T-helper 1 cell treated with Interleukin-12 subunit alpha and Interleukin-12 subunit beta and Interleukin-4 antibody, amounts not matched to agents 30 ng/mL and 1 ng/mL, for 36 hours (primary cell): ENCODE data around the gene OTX1. TPM values are rescaled to one million over a fixed set of nuclear protein-coding genes. Genes with fewer than 3 reads are reported as not detected.
"Not testable (repeated sequence)": the region's sequence is repeated elsewhere in the genome, so short reads cannot be mapped to it uniquely, and the experiment has no call there.

ENCODE experiments used
- intact Hi-C: fragments of 100-400 bp; cut with micrococcal nuclease; formaldehyde crosslinking; loops from one replicate; pipeline ENCODE4 v1.15.1; 2024
- total RNA-seq: library from RNA; stranded (reverse); gene quantifications from 2 replicates; pipeline ENCODE4 v1.2.3, GENCODE V29; 2022

OTX1 gene
- total RNA-seq, 1 donor from 2014 or later, result not detected

- intact Hi-C loops, result loop anchor here (10.0 kb wide), 1 partner anchor 366 kb away; no protein-coding TSS in a partner anchor
Measured at GRCh38 chr2:63058144-63058920, 7.7 kb downstream of the OTX1 start.

GRCh38 chr2:63058921-63059792, 8.5 kb downstream of the OTX1 start:
- intact Hi-C loops, result loop anchor here (10.0 kb wide), 1 partner anchor 366 kb away; no protein-coding TSS in a partner anchor

GRCh38 chr2:63059793-63060471, 9.3 kb downstream of the OTX1 start:
- intact Hi-C loops, result loop anchor here (1.0 to 10.0 kb wide), 2 partner anchors 10 to 365 kb away; partner anchors contain the start of gene OTX1

GRCh38 chr2:63060472-63060991, 9.9 kb downstream of the OTX1 start:
- intact Hi-C loops, result loop anchor here (1.0 kb wide), 1 partner anchor 10 kb away; the partner anchor contains the start of gene OTX1

GRCh38 chr2:63064197-63064596, 13.6 kb downstream of the OTX1 start:
- intact Hi-C loops, result no loop called here

GRCh38 chr2:63064661-63065060, 14.0 kb downstream of the OTX1 start:
- intact Hi-C loops, result no loop called here

GRCh38 chr2:63066265-63066664, 15.6 kb downstream of the OTX1 start:
- intact Hi-C loops, result no loop called here

- intact Hi-C loops, result no loop called here
Measured at GRCh38 chr2:63066838-63067237, 16.2 kb downstream of the OTX1 start.

- intact Hi-C loops, result no loop called here
Measured at GRCh38 chr2:63071664-63072063, 21.0 kb downstream of the OTX1 start.

GRCh38 chr2:63073994-63074393, 23.4 kb downstream of the OTX1 start:
- intact Hi-C loops, result no loop called here

GRCh38 chr2:63074399-63074798, 23.8 kb downstream of the OTX1 start:
- intact Hi-C loops, result not testable (repeated sequence)

- intact Hi-C loops, result no loop called here
Measured at GRCh38 chr2:63078852-63079606, 28.4 kb downstream of the OTX1 start.

- intact Hi-C loops, result no loop called here
Measured at GRCh38 chr2:63081404-63081803, 30.8 kb downstream of the OTX1 start.

GRCh38 chr2:63086687-63087086, 36.1 kb downstream of the OTX1 start:
- intact Hi-C loops, result no loop called here

- intact Hi-C loops, result no loop called here
Measured at GRCh38 chr2:63092401-63092800, 41.8 kb downstream of the OTX1 start.

GRCh38 chr2:63092857-63093256, 42.2 kb downstream of the OTX1 start:
- intact Hi-C loops, result no loop called here

GRCh38 chr2:63093502-63093901, 42.9 kb downstream of the OTX1 start:
- intact Hi-C loops, result no loop called here

GRCh38 chr2:63096491-63096890, 45.9 kb downstream of the OTX1 start:
- intact Hi-C loops, result no loop called here

- intact Hi-C loops, result no loop called here
Measured at GRCh38 chr2:63099032-63099431, 48.4 kb downstream of the OTX1 start.

- intact Hi-C loops, result no loop called here
Measured at GRCh38 chr2:63101954-63102353, 51.3 kb downstream of the OTX1 start.

GRCh38 chr2:63104482-63104881, 53.9 kb downstream of the OTX1 start:
- intact Hi-C loops, result no loop called here
